ENCODE data around the gene CLDND1. TPM values are rescaled to one million over a fixed set of nuclear protein-coding genes. Genes with fewer than 3 reads are reported as not detected.
"Not testable (repeated sequence)": the region's sequence is repeated elsewhere in the genome, so short reads cannot be mapped to it uniquely, and the experiment has no call there.

The CLDND1 gene
- total and polyA plus RNA-seq, 9 donors = 61.3 to 86.0 (median 76.1) TPM

DNA sequence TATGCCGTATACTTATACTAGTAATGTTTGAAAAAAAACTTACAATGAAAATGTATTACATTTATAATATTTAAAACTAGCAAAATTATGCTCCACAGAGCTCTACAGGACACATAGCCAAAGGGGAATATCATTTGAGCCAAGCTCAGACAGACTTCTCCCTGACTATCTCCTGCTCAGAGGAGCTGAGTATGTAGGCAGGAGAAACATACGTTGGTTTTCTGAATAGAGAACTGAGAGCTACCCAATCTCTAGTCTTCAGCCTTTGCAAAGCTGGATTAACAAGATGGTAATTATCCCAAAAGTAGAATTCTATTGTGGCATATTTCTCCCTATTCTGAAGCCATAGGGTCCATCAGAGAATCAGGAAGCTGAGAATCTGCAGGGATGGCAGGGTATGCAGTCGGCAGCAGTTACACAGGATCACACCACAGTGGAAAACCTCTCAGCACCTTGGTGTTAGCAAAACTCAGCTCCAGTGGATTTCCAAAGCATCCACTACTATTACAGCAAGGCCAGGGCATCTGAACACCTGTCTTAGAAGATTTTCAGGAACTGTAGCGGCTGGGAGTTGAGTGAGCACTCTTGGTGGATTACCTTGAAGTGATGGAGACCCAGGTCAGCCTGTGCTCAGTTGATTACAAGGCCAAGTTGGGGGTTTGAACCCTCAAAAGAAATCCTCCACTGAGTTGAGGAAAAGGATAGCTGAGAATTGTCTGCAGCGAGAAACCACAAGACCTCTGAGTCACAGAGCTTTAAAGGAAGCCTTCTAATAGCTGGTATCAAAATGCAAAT lies 39.2 kb upstream of the CLDND1 start:
- Histone ChIP-seq H3K36me3 (ENCODE audit: control insufficient read depth, insufficient read depth, low read length) (no peaks in the 10 kb centered on the region), H3K9me3 (replicated peaks; ENCODE audit: control insufficient read depth, low read depth, low read length) (no peaks in the 10 kb centered on the region), H3K4me3 (ENCODE audit: low read length) (no peak overlapping the region), H3K27ac (ENCODE audit: low read length) (no peak overlapping the region), H3K27me3 (ENCODE audit: control insufficient read depth, insufficient read depth, low read length) (no peaks in the 10 kb centered on the region), H3K4me1 (ENCODE audit: control insufficient read depth, insufficient read depth, low read length) (no peaks in the 10 kb centered on the region)
- no CpG with 5 or more reads among the region's 5 CpGs for WGBS (ENCODE audit: insufficient coverage)
- no peak for DNase-seq

DNA sequence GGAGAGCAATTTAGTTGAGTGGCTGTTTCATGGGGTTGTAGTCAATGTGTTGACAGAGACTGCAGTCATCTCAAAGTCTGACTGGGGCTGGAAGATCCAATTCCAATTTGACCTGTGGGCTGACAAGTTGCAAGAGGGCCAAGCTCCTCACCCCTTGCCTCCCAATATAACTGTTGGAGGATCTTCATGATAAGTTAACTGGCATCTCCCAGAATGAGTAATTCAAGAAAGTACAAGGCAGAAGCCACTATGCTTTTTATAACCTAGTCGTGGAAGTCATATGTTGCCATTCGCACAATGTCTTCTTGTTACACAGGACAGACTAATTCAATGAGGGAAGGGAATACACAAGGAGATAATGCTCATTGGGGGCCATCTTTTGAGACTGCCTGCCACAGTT lies 38.2 kb upstream of the CLDND1 start:
- no peaks in the 10 kb centered on the region for H3K4me1 ChIP-seq (ENCODE audit: control insufficient read depth, insufficient read depth, low read length)
- no peaks in the 10 kb centered on the region for H3K36me3 ChIP-seq (ENCODE audit: control insufficient read depth, insufficient read depth, low read length)
- no peak overlapping the region for H3K27ac ChIP-seq (ENCODE audit: low read length)
- H3K9me3 ChIP-seq (replicated peaks; ENCODE audit: control insufficient read depth, low read depth, low read length) = no peaks in the 10 kb centered on the region
- H3K27me3 ChIP-seq (ENCODE audit: control insufficient read depth, insufficient read depth, low read length) = no peaks in the 10 kb centered on the region
- no peak for DNase-seq
- WGBS (ENCODE audit: insufficient coverage) = 92% methylated on average over 2 of the region's 2 CpGs
- H3K4me3 ChIP-seq (ENCODE audit: low read length) = no peak overlapping the region

GRCh38 chr3:98559769-98560168 lies 37.1 kb upstream of the CLDND1 start:
- not testable (repeated sequence) for DNase-seq; H3K4me1 ChIP-seq (ENCODE audit: control insufficient read depth, insufficient read depth, low read length); H3K36me3 ChIP-seq (ENCODE audit: control insufficient read depth, insufficient read depth, low read length); H3K9me3 ChIP-seq (replicated peaks; ENCODE audit: control insufficient read depth, low read depth, low read length); H3K4me3 ChIP-seq (ENCODE audit: low read length); H3K27me3 ChIP-seq (ENCODE audit: control insufficient read depth, insufficient read depth, low read length); H3K27ac ChIP-seq (ENCODE audit: low read length)
- WGBS (ENCODE audit: insufficient coverage) = no CpG with 5 or more reads among the region's 2 CpGs

- no peak overlapping the region for H3K4me3 ChIP-seq (ENCODE audit: low read length)
- no peak overlapping the region for H3K27ac ChIP-seq (ENCODE audit: low read length)
- no peaks in the 10 kb centered on the region for H3K36me3 ChIP-seq (ENCODE audit: control insufficient read depth, insufficient read depth, low read length)
- 56% methylated on average over 3 of the region's 6 CpGs for WGBS (ENCODE audit: insufficient coverage)
- H3K4me1 ChIP-seq (ENCODE audit: control insufficient read depth, insufficient read depth, low read length) = no peaks in the 10 kb centered on the region
- H3K27me3 ChIP-seq (ENCODE audit: control insufficient read depth, insufficient read depth, low read length) = no peaks in the 10 kb centered on the region
- no peak for DNase-seq
- H3K9me3 ChIP-seq (replicated peaks; ENCODE audit: control insufficient read depth, low read depth, low read length) = no peaks in the 10 kb centered on the region
Measured at GRCh38 chr3:98558100-98558827, 35.6 kb upstream of the CLDND1 start.

DNA sequence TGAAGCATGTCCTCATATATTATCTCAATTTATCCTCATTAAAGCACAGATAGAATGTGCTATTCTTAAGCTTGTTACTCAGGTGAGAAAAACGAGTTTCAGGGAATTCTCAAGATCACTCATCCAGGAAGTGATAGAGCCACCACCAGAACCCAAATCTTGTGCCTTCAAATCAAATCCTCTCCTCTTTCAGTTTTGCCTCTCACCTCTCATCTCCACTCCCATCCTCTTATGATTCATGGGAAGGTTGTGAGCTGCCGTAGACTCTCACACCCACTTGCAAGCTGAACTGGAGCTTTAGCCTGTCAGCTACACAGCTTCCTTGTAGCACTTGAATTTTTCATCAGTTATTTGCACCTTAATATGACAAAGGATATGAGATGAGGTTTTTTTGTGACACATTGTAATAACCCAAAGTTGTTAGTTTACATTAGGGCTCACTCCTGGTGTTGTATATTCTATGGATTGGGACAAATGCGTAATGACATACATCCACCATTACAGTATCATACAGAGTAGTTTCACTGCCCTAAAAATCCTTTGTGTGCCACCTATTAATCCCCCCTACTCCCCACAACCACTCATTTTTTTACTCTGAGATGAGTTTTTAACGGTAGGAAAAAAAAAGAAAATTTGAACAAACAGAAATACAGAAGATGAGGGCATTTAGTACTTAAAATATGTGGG lies 34.8 kb upstream of the CLDND1 start:
- Histone ChIP-seq H3K36me3 (ENCODE audit: control insufficient read depth, insufficient read depth, low read length) (no peaks in the 10 kb centered on the region), H3K27me3 (ENCODE audit: control insufficient read depth, insufficient read depth, low read length) (peaks cover 2% of the 10 kb centered on the region), H3K9me3 (replicated peaks; ENCODE audit: control insufficient read depth, low read depth, low read length) (no peaks in the 10 kb centered on the region), H3K27ac (ENCODE audit: low read length) (no peak overlapping the region), H3K4me1 (ENCODE audit: control insufficient read depth, insufficient read depth, low read length) (no peaks in the 10 kb centered on the region), H3K4me3 (ENCODE audit: low read length) (no peak overlapping the region)
- DNase-seq = no peak
- no CpG with 5 or more reads among the region's 4 CpGs for WGBS (ENCODE audit: insufficient coverage)

DNA sequence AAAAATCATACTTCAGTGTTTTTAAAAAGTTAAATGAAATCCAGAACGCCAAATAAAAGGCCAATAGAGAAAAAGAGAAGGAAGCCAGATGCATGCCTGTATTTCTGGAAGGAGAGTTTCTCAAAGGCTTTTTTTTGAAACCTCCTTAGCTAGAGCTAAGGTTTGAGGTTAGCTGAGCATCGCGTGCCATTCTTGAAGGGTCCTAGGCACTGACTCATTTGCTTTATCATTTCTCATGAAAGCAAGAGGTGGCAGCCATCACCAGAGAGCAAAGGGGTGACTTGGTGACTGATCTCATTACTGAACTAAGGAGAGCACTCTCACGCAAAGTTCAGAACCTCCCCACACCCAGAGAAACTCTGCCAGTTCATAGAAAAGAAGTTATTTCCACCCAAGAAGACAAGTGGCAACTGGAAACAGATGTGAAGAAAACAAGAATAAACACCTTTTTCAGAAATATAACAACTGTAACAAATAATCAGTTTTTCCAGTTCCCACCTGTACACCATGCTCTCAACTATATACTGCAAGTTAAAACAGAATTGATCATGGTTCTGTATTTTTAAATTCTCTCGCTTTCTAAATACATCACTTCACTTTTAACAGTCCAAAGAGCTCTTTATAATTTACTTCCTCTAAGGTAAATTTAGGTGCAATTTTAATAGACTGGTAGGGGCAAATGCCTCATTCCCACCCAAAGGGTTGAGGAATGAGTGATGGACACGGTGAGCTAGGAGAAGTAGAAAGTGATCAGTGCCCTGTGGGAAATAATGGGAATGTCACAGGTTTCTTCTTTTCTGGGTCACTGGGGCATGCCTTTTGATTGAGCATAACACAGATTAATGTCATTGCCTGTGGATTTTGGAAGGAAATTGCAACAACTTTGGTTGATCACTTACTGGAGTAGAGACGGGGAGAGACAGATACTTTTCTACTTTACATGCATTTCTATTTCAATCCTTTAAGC lies 33.7 kb upstream of the CLDND1 start:
- H3K9me3 ChIP-seq (replicated peaks; ENCODE audit: control insufficient read depth, low read depth, low read length) = no peaks in the 10 kb centered on the region
- no peaks in the 10 kb centered on the region for H3K4me1 ChIP-seq (ENCODE audit: control insufficient read depth, insufficient read depth, low read length)
- H3K27me3 ChIP-seq (ENCODE audit: control insufficient read depth, insufficient read depth, low read length) = peaks cover 2% of the 10 kb centered on the region
- no peak overlapping the region for H3K4me3 ChIP-seq (ENCODE audit: low read length)
- DNase-seq = no peak
- H3K27ac ChIP-seq (ENCODE audit: low read length) = no peak overlapping the region
- H3K36me3 ChIP-seq (ENCODE audit: control insufficient read depth, insufficient read depth, low read length) = no peaks in the 10 kb centered on the region
- 100% methylated on average over 1 of the region's 7 CpGs for WGBS (ENCODE audit: insufficient coverage)

GRCh38 chr3:98555025-98555379 lies 32.3 kb upstream of the CLDND1 start:
- Histone ChIP-seq H3K27ac (ENCODE audit: low read length) (no peak overlapping the region), H3K9me3 (replicated peaks; ENCODE audit: control insufficient read depth, low read depth, low read length) (no peaks in the 10 kb centered on the region), H3K4me1 (ENCODE audit: control insufficient read depth, insufficient read depth, low read length) (no peaks in the 10 kb centered on the region), H3K36me3 (ENCODE audit: control insufficient read depth, insufficient read depth, low read length) (no peaks in the 10 kb centered on the region), H3K27me3 (ENCODE audit: control insufficient read depth, insufficient read depth, low read length) (peaks cover 2% of the 10 kb centered on the region), H3K4me3 (ENCODE audit: low read length) (no peak overlapping the region)
- DNase-seq = no peak
- WGBS (ENCODE audit: insufficient coverage) = 39% methylated on average over 2 of the region's 4 CpGs

- Histone ChIP-seq H3K27ac (ENCODE audit: low read length) (no peak overlapping the region), H3K4me3 (ENCODE audit: low read length) (no peak overlapping the region), H3K27me3 (ENCODE audit: control insufficient read depth, insufficient read depth, low read length) (peaks cover 2% of the 10 kb centered on the region), H3K4me1 (ENCODE audit: control insufficient read depth, insufficient read depth, low read length) (no peaks in the 10 kb centered on the region), H3K36me3 (ENCODE audit: control insufficient read depth, insufficient read depth, low read length) (no peaks in the 10 kb centered on the region), H3K9me3 (replicated peaks; ENCODE audit: control insufficient read depth, low read depth, low read length) (no peaks in the 10 kb centered on the region)
- DNase-seq = no peak
- WGBS (ENCODE audit: insufficient coverage) = no CpG with 5 or more reads among the region's 2 CpGs
Measured at GRCh38 chr3:98554580-98554979, 31.9 kb upstream of the CLDND1 start.

DNA sequence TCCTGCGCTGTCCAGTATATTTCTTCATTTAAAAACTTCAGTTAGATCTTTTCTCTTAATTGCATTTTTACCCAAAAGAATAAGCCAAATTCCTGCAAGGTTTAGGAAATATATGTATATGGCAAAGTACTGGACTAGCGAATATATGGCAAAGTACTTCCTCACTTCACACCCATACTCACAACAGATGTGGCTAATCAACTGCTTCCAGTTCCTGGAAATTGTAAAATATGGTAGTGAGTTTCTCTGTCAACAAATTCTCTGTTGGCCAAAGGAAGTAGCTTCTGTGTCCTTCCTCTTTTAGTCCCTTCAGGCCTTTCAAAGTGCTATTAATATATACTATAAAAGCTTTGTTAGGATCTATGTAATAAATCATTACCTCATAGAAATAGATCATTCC lies 31.1 kb upstream of the CLDND1 start:
- WGBS (ENCODE audit: insufficient coverage) = no CpG with 5 or more reads among the region's 2 CpGs
- Histone ChIP-seq H3K9me3 (replicated peaks; ENCODE audit: control insufficient read depth, low read depth, low read length) (no peaks in the 10 kb centered on the region), H3K4me3 (ENCODE audit: low read length) (no peak overlapping the region), H3K27me3 (ENCODE audit: control insufficient read depth, insufficient read depth, low read length) (peaks cover 2% of the 10 kb centered on the region), H3K4me1 (ENCODE audit: control insufficient read depth, insufficient read depth, low read length) (no peaks in the 10 kb centered on the region), H3K36me3 (ENCODE audit: control insufficient read depth, insufficient read depth, low read length) (no peaks in the 10 kb centered on the region), H3K27ac (ENCODE audit: low read length) (no peak overlapping the region)
- DNase-seq = peak; percentile 67

Data from muscle of leg (tissue), 11 donors.